Subcutaneous adipose tissue (tissue), 4 donors: Measurements from ENCODE around the gene TIE1. TPM values are rescaled to one million over a fixed set of nuclear protein-coding genes. Genes with fewer than 3 reads are reported as not detected.

ENCODE experiments used
- total RNA-seq, 4 donors: library from RNA; depleted of rRNA; stranded (reverse); fragments of >200 nt; gene quantifications; one replicate each; pipeline ENCODE4 v1.1.0, GENCODE V29; 2016
- TF ChIP-seq, protein P1 (sequence below): fragments of 450-650 bp; IDR thresholded peaks from one replicate; pipeline ENCODE4 v1.5.1; 2016; ENCODE audit warnings: low read depth, mild to moderate bottlenecking, control low read depth, antibody characterized with exemption, moderate library complexity

TIE1 gene
- total RNA-seq, 4 donors from 2014 or later = 16.0 to 147 (median 25.9) TPM

DNA sequence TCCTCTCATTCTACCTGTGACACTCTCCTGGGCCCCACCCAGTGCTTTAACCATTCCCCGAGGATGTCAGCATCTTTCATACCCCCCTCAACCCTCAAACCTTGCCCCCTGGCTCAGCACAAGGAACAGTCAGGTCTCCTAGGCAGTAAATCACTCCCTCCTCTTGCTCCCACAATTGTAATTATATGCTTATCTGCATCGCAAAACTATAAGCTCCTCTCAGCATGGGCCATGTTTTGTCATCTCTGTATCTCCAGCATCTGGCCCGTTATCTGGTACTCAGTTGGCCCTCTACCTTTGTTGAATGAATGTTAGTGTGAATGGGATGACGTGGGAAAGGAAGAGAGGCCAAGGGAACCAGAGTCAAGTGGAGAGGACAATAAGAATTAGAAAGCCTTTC is 69.8 kb downstream of the TIE1 start:
- TF ChIP-seq, protein P1, sequence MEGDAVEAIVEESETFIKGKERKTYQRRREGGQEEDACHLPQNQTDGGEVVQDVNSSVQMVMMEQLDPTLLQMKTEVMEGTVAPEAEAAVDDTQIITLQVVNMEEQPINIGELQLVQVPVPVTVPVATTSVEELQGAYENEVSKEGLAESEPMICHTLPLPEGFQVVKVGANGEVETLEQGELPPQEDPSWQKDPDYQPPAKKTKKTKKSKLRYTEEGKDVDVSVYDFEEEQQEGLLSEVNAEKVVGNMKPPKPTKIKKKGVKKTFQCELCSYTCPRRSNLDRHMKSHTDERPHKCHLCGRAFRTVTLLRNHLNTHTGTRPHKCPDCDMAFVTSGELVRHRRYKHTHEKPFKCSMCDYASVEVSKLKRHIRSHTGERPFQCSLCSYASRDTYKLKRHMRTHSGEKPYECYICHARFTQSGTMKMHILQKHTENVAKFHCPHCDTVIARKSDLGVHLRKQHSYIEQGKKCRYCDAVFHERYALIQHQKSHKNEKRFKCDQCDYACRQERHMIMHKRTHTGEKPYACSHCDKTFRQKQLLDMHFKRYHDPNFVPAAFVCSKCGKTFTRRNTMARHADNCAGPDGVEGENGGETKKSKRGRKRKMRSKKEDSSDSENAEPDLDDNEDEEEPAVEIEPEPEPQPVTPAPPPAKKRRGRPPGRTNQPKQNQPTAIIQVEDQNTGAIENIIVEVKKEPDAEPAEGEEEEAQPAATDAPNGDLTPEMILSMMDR = no peak

DNA sequence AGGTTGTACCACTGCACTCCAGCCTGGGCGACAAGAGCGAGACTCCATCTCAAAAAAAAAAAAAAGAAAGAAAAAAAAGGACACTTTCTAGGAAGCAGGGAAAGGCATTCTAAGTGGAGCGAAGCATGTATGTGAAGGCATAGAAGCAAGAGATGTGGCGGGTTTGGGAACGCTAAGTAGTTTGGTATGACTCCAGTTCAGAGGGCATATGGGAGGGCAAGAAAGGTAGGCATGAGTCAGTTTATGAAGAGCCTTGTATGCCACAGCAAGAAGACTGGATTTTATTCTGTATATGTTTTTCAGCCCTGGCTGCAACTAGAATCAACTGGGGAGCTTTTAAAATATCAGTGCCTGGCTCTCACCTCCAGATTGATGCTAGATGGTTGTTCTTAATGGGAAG is 71.4 kb downstream of the TIE1 start:
- TF ChIP-seq, protein P1 = no peak

Other genes starting within 250 kb of the TIE1 start
- 10 to 100 TPM; 23.6 to 47.9 (median 33.0) TPM for gene EBNA1BP2, start 128.7 kb upstream of the TIE1 start, total RNA-seq
- gene CFAP57, start 128.7 kb upstream of the TIE1 start, total RNA-seq = under 1 TPM in 1 of 4 donors, not detected in 3; 0.44 TPM
- gene TMEM125, start 31.0 kb upstream of the TIE1 start, total RNA-seq = not detected
- 1 to 10 TPM in 1 of 4 donors, under 1 TPM in 1, not detected in 2; 0.34 to 2.6 TPM for gene C1orf210, start 15.4 kb upstream of the TIE1 start, total RNA-seq
- gene MPL, start 36.8 kb downstream of the TIE1 start, total RNA-seq = under 1 TPM in 1 of 4 donors, not detected in 3; 0.38 TPM
- 1 to 10 TPM; 1.2 to 6.5 (median 2.2) TPM for gene CDC20, start 58.0 kb downstream of the TIE1 start, total RNA-seq
- gene ELOVL1, start 67.0 kb downstream of the TIE1 start, total RNA-seq = 100 to 1,000 TPM in 1 of 4 donors, 10 to 100 TPM in 3; 55.7 to 143 (median 67.5) TPM
- gene MED8, start 88.8 kb downstream of the TIE1 start, total RNA-seq = 10 to 100 TPM; 38.5 to 52.2 (median 45.2) TPM
- 10 to 100 TPM; 27.1 to 62.7 (median 31.3) TPM for gene SZT2, start 88.9 kb downstream of the TIE1 start, total RNA-seq
- 100 to 1,000 TPM in 1 of 4 donors, 10 to 100 TPM in 3; 40.3 to 121 (median 49.1) TPM for gene HYI, start 152.9 kb downstream of the TIE1 start, total RNA-seq
- gene PTPRF, start 229.9 kb downstream of the TIE1 start, total RNA-seq = 100 to 1,000 TPM in 3 of 4 donors, 10 to 100 TPM in 1; 99.4 to 416 (median 125) TPM